GM23338 (cell line): ENCODE measurements around the gene MANBA. TPM values are rescaled to one million over a fixed set of nuclear protein-coding genes. Genes with fewer than 3 reads are reported as not detected.

Experiments
- ATAC-seq: fragments of 200-7000 bp; cut with Tn5 transposase; 3 replicates; pipeline ENCODE4 v1.9.1; 2020
- DNase-seq: peaks from one replicate; pipeline ENCODE4 v3.0.0-alpha.2; 2015; ENCODE audit warnings: low spot score
- H2AFZ ChIP-seq: fragments of 200-600 bp; sonication (generic); 2 replicates; pipeline ENCODE4 v1.8.0; 2016; ENCODE audit warnings: antibody characterized with exemption, mild to moderate bottlenecking, moderate library complexity
- H3F3A ChIP-seq: fragments of 200-600 bp; sonication (generic); replicated peaks from 2 replicates; pipeline ENCODE4 v1.8.0; 2017; ENCODE audit warnings: antibody characterized with exemption, mixed run types, low read depth
- H3K27ac ChIP-seq: fragments of 200-600 bp; sonication (generic); 2 replicates; pipeline ENCODE4 v1.6.1; 2016; ENCODE audit warnings: low read depth
- H3K27me3 ChIP-seq: fragments of 200-600 bp; sonication (generic); 2 replicates; pipeline ENCODE4 v1.8.0; 2016; ENCODE audit warnings: mild to moderate bottlenecking, mixed run types, moderate library complexity; ENCODE audit not compliant: insufficient read depth
- H3K36me3 ChIP-seq: fragments of 200-600 bp; sonication (generic); 2 replicates; pipeline ENCODE4 v1.8.0; 2016; ENCODE audit warnings: mild to moderate bottlenecking; ENCODE audit not compliant: insufficient read depth
- H3K4me1 ChIP-seq: fragments of 200-600 bp; sonication (generic); 2 replicates; pipeline ENCODE4 v1.8.0; 2016; ENCODE audit warnings: mild to moderate bottlenecking, moderate library complexity; ENCODE audit not compliant: insufficient read depth
- H3K4me2 ChIP-seq: fragments of 200-600 bp; sonication (generic); 2 replicates; pipeline ENCODE4 v1.7.1; 2017; ENCODE audit warnings: mixed run types
- H3K4me3 ChIP-seq: fragments of 200-600 bp; sonication (generic); 2 replicates; pipeline ENCODE4 v1.6.1; 2016; ENCODE audit warnings: mixed run types
- H3K79me2 ChIP-seq: fragments of 200-600 bp; sonication (generic); replicated peaks from 2 replicates; pipeline ENCODE4 v1.8.0; 2017; ENCODE audit warnings: mild to moderate bottlenecking; ENCODE audit not compliant: insufficient read depth
- H3K9me2 ChIP-seq: fragments of 200-600 bp; sonication (generic); 2 replicates; pipeline ENCODE4 v1.8.0; 2017; ENCODE audit not compliant: insufficient read depth
- H4K20me1 ChIP-seq: fragments of 200-600 bp; sonication (generic); replicated peaks from 2 replicates; pipeline ENCODE4 v1.8.0; 2017; ENCODE audit warnings: mild to moderate bottlenecking; ENCODE audit not compliant: insufficient read depth
- H3K27ac Mint-ChIP-seq: 2 replicates; pipeline ENCODE4 v1.8.0; 2020; ENCODE audit warnings: inconsistent platforms, mild to moderate bottlenecking, moderate library complexity, mixed read lengths
- H3K27me3 Mint-ChIP-seq: 3 replicates; pipeline ENCODE4 v1.8.0; 2022; ENCODE audit warnings: low read depth, mild to moderate bottlenecking, moderate library complexity, mixed read lengths, inconsistent platforms; ENCODE audit not compliant: insufficient read depth, poor library complexity
- H3K36me3 Mint-ChIP-seq: 3 replicates; pipeline ENCODE4 v1.8.0; 2021; ENCODE audit warnings: low read depth, mild to moderate bottlenecking, inconsistent platforms, moderate library complexity, mixed read lengths
- H3K4me1 Mint-ChIP-seq: 3 replicates; pipeline ENCODE4 v1.8.0; 2020; ENCODE audit warnings: mild to moderate bottlenecking, inconsistent platforms, mixed read lengths
- H3K4me3 Mint-ChIP-seq: 3 replicates; pipeline ENCODE4 v1.8.0; 2021; ENCODE audit warnings: moderate library complexity, mild to moderate bottlenecking, inconsistent platforms, mixed read lengths
- H3K9me3 Mint-ChIP-seq: 3 replicates; pipeline ENCODE4 v1.8.0; 2020; ENCODE audit warnings: moderate library complexity, mild to moderate bottlenecking, inconsistent platforms, mixed read lengths
- CREB1 ChIP-seq: fragments of 250-450 bp; sonication (Bioruptor Pico); IDR thresholded peaks from 2 replicates; pipeline ENCODE4 v1.5.0; 2020; ENCODE audit warnings: low read depth, mild to moderate bottlenecking, moderate library complexity
- EZH2 ChIP-seq: fragments of 200-600 bp; sonication (generic); IDR thresholded peaks from one replicate; pipeline ENCODE4 v1.8.0; 2017; ENCODE audit warnings: antibody characterized with exemption, mild to moderate bottlenecking, low read depth; ENCODE audit not compliant: unreplicated experiment
- EZH2phosphoT487 ChIP-seq: fragments of 200-600 bp; sonication (generic); IDR thresholded peaks from one replicate; pipeline ENCODE4 v1.8.1; 2018; ENCODE audit warnings: antibody characterized with exemption; ENCODE audit not compliant: unreplicated experiment
- JUNB ChIP-seq: IDR thresholded peaks from one replicate; pipeline ENCODE4 v1.6.1; 2016; ENCODE audit warnings: antibody characterized with exemption; ENCODE audit not compliant: unreplicated experiment
- NANOG ChIP-seq: IDR thresholded peaks from 2 replicates; pipeline ENCODE4 v1.6.1; 2016; ENCODE audit warnings: antibody characterized with exemption, borderline replicate concordance
- POLR2AphosphoS5 ChIP-seq: IDR thresholded peaks from 2 replicates; pipeline ENCODE4 v1.6.1; 2016; ENCODE audit warnings: antibody characterized with exemption, low read depth
- STAT1 ChIP-seq: IDR thresholded peaks from one replicate; pipeline ENCODE4 v1.6.1; 2016; ENCODE audit warnings: antibody characterized with exemption; ENCODE audit not compliant: unreplicated experiment
- ZNF114 ChIP-seq: fragments of 250-450 bp; sonication (Bioruptor Pico); IDR thresholded peaks from 2 replicates; pipeline ENCODE4 v1.5.0; 2020; ENCODE audit warnings: mild to moderate bottlenecking, moderate library complexity
- ZNF331 ChIP-seq: fragments of 250-450 bp; sonication (Bioruptor Pico); IDR thresholded peaks from 2 replicates; pipeline ENCODE4 v1.5.0; 2020; ENCODE audit warnings: low read depth, mild to moderate bottlenecking, moderate library complexity
- polyA plus RNA-seq: library from polyadenylated mRNA; unstranded; fragments of >200 nt; fragmentation: Nextera tagmentation; extraction: Ambion mirVana; gene quantifications from 2 replicates; pipeline ENCODE4 v1.2.1, GENCODE V29; 2016
- total RNA-seq: library from RNA; depleted of rRNA; stranded (reverse); fragments of >200 nt; shearing (Covaris generic); gene quantifications from 2 replicates; pipeline ENCODE4 v1.2.3, GENCODE V29; 2014
- TF ChIP-seq, protein P1 (sequence below): fragments of 250-450 bp; sonication (Bioruptor Pico); IDR thresholded peaks from 2 replicates; pipeline ENCODE4 v1.5.0; 2020; ENCODE audit warnings: mild to moderate bottlenecking, moderate library complexity
- TF ChIP-seq, protein P2 (sequence below): IDR thresholded peaks from 2 replicates; pipeline ENCODE4 v1.6.1; 2016; ENCODE audit warnings: antibody characterized with exemption
- TF ChIP-seq, protein P3 (sequence below): IDR thresholded peaks from one replicate; pipeline ENCODE4 v1.6.1; 2018; ENCODE audit warnings: antibody characterized with exemption; ENCODE audit not compliant: unreplicated experiment
- TF ChIP-seq, protein P4 (sequence below), 2 experiments: fragments of 200-600 bp in 1 of 2; sonication (generic) in 1 of 2; conservative IDR thresholded peaks; 2 replicates each; pipeline versions ENCODE4 v1.5.1 to v1.6.1; 2016 to 2017; ENCODE audit warnings: antibody characterized with exemption in 2 of 2, low read depth in 2 of 2, mild to moderate bottlenecking in 2 of 2, moderate library complexity in 1 of 2

MANBA gene
- total and polyA plus RNA-seq, 2 experiments from 2014 or later: 13.2 to 54.3 TPM

DNA sequence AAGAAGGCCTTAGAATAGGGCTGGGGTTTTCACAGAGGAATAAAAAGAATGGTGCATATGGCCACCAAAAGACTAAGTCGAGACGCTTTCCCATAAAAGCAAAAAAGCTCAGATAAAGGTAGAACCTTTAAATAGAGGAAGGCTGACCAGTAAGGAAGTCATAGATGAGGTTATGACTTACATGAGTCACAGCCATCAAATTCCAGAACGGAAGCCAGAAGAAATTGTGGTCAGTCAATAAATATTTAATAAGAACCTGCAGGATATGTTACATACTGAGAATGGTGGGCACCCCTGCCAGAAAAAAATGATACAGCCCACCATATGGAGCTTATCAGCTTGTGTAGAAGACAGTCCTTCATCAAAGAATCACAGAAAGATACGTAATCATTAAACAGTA lies 120.1 kb downstream of the MANBA start:
- H3K27me3 ChIP-seq: no peaks in the 10 kb centered on the region
- Mint-ChIP-seq H3K4me1 (no peaks in the 10 kb centered on the region), H3K9me3 (no peaks in the 10 kb centered on the region), H3K4me3 (no peak overlapping the region), H3K27me3 (no peaks in the 10 kb centered on the region), H3K27ac (0 out of 2 replicates have a peak overlapping the region, but pooled peaks have one; percentile 7), H3K36me3 (peaks cover 6% of the 10 kb centered on the region; the same call in 2 of the 3 replicates)
- H2AFZ ChIP-seq: no peak overlapping the region
- no peak overlapping the region for H3K4me3 ChIP-seq
- no peak overlapping the region for H3K27ac ChIP-seq
- H3K4me2 ChIP-seq: no peak overlapping the region
- TF ChIP-seq, protein P1, sequence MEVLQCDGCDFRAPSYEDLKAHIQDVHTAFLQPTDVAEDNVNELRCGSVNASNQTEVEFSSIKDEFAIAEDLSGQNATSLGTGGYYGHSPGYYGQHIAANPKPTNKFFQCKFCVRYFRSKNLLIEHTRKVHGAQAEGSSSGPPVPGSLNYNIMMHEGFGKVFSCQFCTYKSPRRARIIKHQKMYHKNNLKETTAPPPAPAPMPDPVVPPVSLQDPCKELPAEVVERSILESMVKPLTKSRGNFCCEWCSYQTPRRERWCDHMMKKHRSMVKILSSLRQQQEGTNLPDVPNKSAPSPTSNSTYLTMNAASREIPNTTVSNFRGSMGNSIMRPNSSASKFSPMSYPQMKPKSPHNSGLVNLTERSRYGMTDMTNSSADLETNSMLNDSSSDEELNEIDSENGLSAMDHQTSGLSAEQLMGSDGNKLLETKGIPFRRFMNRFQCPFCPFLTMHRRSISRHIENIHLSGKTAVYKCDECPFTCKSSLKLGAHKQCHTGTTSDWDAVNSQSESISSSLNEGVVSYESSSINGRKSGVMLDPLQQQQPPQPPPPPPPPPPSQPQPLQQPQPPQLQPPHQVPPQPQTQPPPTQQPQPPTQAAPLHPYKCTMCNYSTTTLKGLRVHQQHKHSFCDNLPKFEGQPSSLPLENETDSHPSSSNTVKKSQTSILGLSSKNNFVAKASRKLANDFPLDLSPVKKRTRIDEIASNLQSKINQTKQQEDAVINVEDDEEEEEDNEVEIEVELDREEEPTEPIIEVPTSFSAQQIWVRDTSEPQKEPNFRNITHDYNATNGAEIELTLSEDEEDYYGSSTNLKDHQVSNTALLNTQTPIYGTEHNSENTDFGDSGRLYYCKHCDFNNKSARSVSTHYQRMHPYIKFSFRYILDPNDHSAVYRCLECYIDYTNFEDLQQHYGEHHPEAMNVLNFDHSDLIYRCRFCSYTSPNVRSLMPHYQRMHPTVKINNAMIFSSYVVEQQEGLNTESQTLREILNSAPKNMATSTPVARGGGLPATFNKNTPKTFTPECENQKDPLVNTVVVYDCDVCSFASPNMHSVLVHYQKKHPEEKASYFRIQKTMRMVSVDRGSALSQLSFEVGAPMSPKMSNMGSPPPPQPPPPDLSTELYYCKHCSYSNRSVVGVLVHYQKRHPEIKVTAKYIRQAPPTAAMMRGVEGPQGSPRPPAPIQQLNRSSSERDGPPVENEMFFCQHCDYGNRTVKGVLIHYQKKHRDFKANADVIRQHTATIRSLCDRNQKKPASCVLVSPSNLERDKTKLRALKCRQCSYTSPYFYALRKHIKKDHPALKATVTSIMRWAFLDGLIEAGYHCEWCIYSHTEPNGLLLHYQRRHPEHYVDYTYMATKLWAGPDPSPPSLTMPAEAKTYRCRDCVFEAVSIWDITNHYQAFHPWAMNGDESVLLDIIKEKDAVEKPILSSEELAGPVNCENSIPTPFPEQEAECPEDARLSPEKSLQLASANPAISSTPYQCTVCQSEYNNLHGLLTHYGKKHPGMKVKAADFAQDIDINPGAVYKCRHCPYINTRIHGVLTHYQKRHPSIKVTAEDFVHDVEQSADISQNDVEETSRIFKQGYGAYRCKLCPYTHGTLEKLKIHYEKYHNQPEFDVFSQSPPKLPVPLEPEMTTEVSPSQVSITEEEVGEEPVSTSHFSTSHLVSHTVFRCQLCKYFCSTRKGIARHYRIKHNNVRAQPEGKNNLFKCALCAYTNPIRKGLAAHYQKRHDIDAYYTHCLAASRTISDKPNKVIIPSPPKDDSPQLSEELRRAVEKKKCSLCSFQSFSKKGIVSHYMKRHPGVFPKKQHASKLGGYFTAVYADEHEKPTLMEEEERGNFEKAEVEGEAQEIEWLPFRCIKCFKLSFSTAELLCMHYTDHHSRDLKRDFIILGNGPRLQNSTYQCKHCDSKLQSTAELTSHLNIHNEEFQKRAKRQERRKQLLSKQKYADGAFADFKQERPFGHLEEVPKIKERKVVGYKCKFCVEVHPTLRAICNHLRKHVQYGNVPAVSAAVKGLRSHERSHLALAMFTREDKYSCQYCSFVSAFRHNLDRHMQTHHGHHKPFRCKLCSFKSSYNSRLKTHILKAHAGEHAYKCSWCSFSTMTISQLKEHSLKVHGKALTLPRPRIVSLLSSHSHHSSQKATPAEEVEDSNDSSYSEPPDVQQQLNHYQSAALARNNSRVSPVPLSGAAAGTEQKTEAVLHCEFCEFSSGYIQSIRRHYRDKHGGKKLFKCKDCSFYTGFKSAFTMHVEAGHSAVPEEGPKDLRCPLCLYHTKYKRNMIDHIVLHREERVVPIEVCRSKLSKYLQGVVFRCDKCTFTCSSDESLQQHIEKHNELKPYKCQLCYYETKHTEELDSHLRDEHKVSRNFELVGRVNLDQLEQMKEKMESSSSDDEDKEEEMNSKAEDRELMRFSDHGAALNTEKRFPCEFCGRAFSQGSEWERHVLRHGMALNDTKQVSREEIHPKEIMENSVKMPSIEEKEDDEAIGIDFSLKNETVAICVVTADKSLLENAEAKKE: no peak
- TF ChIP-seq ZNF114 (CRISPR knock-in tag): no peak
- no peak for TF ChIP-seq EZH2phosphoT487
- TF ChIP-seq NANOG: no peak
- TF ChIP-seq EZH2: no peak
- no peak for TF ChIP-seq CREB1 (CRISPR knock-in tag)
- no peak for TF ChIP-seq JUNB
- TF ChIP-seq, protein P2, sequence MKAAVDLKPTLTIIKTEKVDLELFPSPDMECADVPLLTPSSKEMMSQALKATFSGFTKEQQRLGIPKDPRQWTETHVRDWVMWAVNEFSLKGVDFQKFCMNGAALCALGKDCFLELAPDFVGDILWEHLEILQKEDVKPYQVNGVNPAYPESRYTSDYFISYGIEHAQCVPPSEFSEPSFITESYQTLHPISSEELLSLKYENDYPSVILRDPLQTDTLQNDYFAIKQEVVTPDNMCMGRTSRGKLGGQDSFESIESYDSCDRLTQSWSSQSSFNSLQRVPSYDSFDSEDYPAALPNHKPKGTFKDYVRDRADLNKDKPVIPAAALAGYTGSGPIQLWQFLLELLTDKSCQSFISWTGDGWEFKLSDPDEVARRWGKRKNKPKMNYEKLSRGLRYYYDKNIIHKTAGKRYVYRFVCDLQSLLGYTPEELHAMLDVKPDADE: no peak
- TF ChIP-seq STAT1: no peak
- TF ChIP-seq, protein P3, sequence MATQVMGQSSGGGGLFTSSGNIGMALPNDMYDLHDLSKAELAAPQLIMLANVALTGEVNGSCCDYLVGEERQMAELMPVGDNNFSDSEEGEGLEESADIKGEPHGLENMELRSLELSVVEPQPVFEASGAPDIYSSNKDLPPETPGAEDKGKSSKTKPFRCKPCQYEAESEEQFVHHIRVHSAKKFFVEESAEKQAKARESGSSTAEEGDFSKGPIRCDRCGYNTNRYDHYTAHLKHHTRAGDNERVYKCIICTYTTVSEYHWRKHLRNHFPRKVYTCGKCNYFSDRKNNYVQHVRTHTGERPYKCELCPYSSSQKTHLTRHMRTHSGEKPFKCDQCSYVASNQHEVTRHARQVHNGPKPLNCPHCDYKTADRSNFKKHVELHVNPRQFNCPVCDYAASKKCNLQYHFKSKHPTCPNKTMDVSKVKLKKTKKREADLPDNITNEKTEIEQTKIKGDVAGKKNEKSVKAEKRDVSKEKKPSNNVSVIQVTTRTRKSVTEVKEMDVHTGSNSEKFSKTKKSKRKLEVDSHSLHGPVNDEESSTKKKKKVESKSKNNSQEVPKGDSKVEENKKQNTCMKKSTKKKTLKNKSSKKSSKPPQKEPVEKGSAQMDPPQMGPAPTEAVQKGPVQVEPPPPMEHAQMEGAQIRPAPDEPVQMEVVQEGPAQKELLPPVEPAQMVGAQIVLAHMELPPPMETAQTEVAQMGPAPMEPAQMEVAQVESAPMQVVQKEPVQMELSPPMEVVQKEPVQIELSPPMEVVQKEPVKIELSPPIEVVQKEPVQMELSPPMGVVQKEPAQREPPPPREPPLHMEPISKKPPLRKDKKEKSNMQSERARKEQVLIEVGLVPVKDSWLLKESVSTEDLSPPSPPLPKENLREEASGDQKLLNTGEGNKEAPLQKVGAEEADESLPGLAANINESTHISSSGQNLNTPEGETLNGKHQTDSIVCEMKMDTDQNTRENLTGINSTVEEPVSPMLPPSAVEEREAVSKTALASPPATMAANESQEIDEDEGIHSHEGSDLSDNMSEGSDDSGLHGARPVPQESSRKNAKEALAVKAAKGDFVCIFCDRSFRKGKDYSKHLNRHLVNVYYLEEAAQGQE: no peak
- TF ChIP-seq, protein P4, sequence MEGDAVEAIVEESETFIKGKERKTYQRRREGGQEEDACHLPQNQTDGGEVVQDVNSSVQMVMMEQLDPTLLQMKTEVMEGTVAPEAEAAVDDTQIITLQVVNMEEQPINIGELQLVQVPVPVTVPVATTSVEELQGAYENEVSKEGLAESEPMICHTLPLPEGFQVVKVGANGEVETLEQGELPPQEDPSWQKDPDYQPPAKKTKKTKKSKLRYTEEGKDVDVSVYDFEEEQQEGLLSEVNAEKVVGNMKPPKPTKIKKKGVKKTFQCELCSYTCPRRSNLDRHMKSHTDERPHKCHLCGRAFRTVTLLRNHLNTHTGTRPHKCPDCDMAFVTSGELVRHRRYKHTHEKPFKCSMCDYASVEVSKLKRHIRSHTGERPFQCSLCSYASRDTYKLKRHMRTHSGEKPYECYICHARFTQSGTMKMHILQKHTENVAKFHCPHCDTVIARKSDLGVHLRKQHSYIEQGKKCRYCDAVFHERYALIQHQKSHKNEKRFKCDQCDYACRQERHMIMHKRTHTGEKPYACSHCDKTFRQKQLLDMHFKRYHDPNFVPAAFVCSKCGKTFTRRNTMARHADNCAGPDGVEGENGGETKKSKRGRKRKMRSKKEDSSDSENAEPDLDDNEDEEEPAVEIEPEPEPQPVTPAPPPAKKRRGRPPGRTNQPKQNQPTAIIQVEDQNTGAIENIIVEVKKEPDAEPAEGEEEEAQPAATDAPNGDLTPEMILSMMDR (conservative IDR thresholded peaks at IDR 0.05; ENCODE audit: low read depth in 2 of 2): no peak
- no peak for TF ChIP-seq ZNF331 (CRISPR knock-in tag)
- TF ChIP-seq POLR2AphosphoS5: no peak
- no peaks in the 10 kb centered on the region for H3K79me2 ChIP-seq
- peaks cover 3% of the 10 kb centered on the region; the same call in 1 of the 2 replicates for H3K36me3 ChIP-seq
- H3K9me2 ChIP-seq: no peaks in the 10 kb centered on the region
- ATAC-seq (no peak), DNase-seq (no peak)
- H3F3A ChIP-seq: no peaks in the 10 kb centered on the region
- H4K20me1 ChIP-seq: no peaks in the 10 kb centered on the region
- no peaks in the 10 kb centered on the region for H3K4me1 ChIP-seq
